Lower lobe of right lung (tissue), 2 donors: ENCODE data around the gene FILIP1. TPM values are rescaled to one million over a fixed set of nuclear protein-coding genes. Genes with fewer than 3 reads are reported as not detected.
A peak's percentile ranks its signal among the peaks of the same experiment; 100 is the strongest.

Experiments
- ATAC-seq, 2 donors: fragments of 200-7000 bp; cut with Tn5 transposase; one replicate each; pipeline ENCODE4 v1.9.1; 2020 to 2022; ENCODE audit warnings: mild to moderate bottlenecking in 2 of 2, moderate library complexity in 2 of 2
- DNase-seq: peaks from one replicate; pipeline ENCODE4 v3.0.0-alpha.2; 2020
- H3K27ac ChIP-seq: fragments of 200-600 bp; one replicate; pipeline ENCODE4 v1.8.0; 2022
- H3K27me3 ChIP-seq: fragments of 200-600 bp; one replicate; pipeline ENCODE4 v1.8.0; 2022; ENCODE audit warnings: low read depth
- H3K36me3 ChIP-seq: fragments of 200-600 bp; one replicate; pipeline ENCODE4 v1.8.0; 2022; ENCODE audit warnings: mild to moderate bottlenecking
- H3K4me1 ChIP-seq: fragments of 200-600 bp; one replicate; pipeline ENCODE4 v1.8.0; 2022
- H3K4me3 ChIP-seq: fragments of 200-600 bp; one replicate; pipeline ENCODE4 v1.8.0; 2022; ENCODE audit warnings: mild to moderate bottlenecking
- H3K9me3 ChIP-seq: fragments of 200-600 bp; one replicate; pipeline ENCODE4 v1.8.0; 2022
- CTCF ChIP-seq: fragments of 200-600 bp; IDR thresholded peaks from one replicate; pipeline ENCODE4 v1.8.0; 2022; ENCODE audit warnings: antibody characterized with exemption, mild to moderate bottlenecking
- intact Hi-C: fragments of 100-400 bp; cut with DNase I; formaldehyde crosslinking; loops from one replicate; pipeline ENCODE4 v1.11.0; 2022
- total RNA-seq: library from RNA; stranded (reverse); fragmentation: NEBNext Ultra II Directional; extraction: Animal tissue kit (Norgen Biotek cat#: 25700); gene quantifications from one replicate; pipeline ENCODE4 v1.2.1, GENCODE V29; 2021
- donor health status: DM: no; HTN: yes; CAD: no; lungs with severe emphysema.

FILIP1 gene
- total RNA-seq, 1 donor from 2014 or later = 17.4 TPM

- intact Hi-C loops = no loop called here
- Histone ChIP-seq H3K27ac (no peak overlapping the region), H3K27me3 (no peaks in the 10 kb centered on the region), H3K36me3 (no peaks in the 10 kb centered on the region), H3K4me1 (no peaks in the 10 kb centered on the region), H3K9me3 (no peaks in the 10 kb centered on the region), H3K4me3 (no peak overlapping the region)
- no peak for DNase-seq
- no peak for ATAC-seq
- no peak for TF ChIP-seq CTCF
Observed at GRCh38 chr6:75516757-75517156, 23.2 kb upstream of the FILIP1 start.

GRCh38 chr6:75512591-75512990, 19.0 kb upstream of the FILIP1 start:
- no peak for TF ChIP-seq CTCF
- no peaks in the 10 kb centered on the region for H3K27me3 ChIP-seq
- intact Hi-C loops = no loop called here
- no peaks in the 10 kb centered on the region for H3K9me3 ChIP-seq
- H3K36me3 ChIP-seq = no peaks in the 10 kb centered on the region
- no peak overlapping the region for H3K27ac ChIP-seq
- ATAC-seq = no peak
- no peaks in the 10 kb centered on the region for H3K4me1 ChIP-seq
- H3K4me3 ChIP-seq = no peak overlapping the region
- no peak for DNase-seq

DNA sequence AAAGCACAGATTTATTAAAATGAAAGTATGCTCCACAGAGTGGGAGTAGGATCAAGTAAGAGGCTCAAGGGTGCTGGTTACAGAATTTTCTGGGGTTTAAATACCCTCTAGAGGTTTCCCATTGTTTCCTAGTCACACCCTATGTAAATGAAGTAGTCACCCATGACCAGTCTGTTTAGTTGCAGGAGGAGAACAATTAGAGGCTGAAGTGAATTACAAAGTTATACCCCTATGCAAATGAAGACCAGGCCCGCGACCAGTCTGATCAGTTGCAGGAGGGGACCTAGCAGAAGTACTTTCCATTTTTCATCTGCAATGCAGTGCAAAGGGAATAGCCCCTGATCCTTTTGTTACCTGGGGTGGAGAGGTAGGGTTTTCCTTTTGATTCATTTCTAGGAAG, 11.8 kb upstream of the FILIP1 start:
- Histone ChIP-seq H3K9me3 (no peaks in the 10 kb centered on the region), H3K27ac (no peak overlapping the region), H3K4me3 (no peak overlapping the region), H3K27me3 (no peaks in the 10 kb centered on the region), H3K36me3 (no peaks in the 10 kb centered on the region), H3K4me1 (no peaks in the 10 kb centered on the region)
- ATAC-seq (no peak), DNase-seq (no peak)
- intact Hi-C loops = no loop called here
- no peak for TF ChIP-seq CTCF

GRCh38 chr6:75504465-75505222, 11.0 kb upstream of the FILIP1 start:
- ATAC-seq (peak in 1 of 2 donors; percentile 62), DNase-seq (no peak)
- H3K9me3 ChIP-seq = no peaks in the 10 kb centered on the region
- no peaks in the 10 kb centered on the region for H3K4me1 ChIP-seq
- intact Hi-C loops = no loop called here
- no peak overlapping the region for H3K27ac ChIP-seq
- H3K4me3 ChIP-seq = no peak overlapping the region
- no peak for TF ChIP-seq CTCF
- no peaks in the 10 kb centered on the region for H3K27me3 ChIP-seq
- no peaks in the 10 kb centered on the region for H3K36me3 ChIP-seq

GRCh38 chr6:75503291-75503690, 9.7 kb upstream of the FILIP1 start:
- H3K4me1 ChIP-seq = peaks cover 7% of the 10 kb centered on the region
- intact Hi-C loops = no loop called here
- no peak for TF ChIP-seq CTCF

More at GRCh38 chr6:75503291-75503690, 9.7 kb upstream of the FILIP1 start:
- ATAC-seq (no peak), DNase-seq (no peak)
- Histone ChIP-seq H3K36me3 (no peaks in the 10 kb centered on the region), H3K27ac (no peak overlapping the region), H3K9me3 (no peaks in the 10 kb centered on the region), H3K4me3 (no peak overlapping the region), H3K27me3 (no peaks in the 10 kb centered on the region)
